ENCODE data around the gene CYTH3.

The CYTH3 gene

DNA sequence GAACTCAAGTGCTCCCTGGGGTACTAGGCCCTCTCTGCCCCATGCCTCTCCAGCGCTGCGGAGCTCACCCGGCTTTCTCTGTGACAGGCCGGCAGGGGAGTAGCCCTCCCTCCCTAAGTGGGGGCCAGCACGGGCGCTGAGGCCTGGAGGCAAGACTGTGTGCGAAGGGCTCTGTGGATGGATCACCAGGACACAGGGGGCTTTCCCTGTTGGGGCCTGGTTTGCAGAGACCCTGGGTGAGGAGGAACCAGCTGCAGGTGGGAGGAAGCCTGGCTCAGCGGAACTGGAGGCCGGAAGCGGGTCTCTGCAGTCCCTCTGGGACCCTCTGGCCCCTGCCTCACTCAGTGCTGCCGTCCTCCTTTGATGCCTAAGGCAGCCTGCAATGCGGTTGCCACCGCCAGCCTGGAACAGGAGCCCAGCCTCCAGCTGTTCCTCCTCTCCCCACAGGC, 106.0 kb downstream of the CYTH3 start:
- peak; percentile 34 for DNase-seq

DNA sequence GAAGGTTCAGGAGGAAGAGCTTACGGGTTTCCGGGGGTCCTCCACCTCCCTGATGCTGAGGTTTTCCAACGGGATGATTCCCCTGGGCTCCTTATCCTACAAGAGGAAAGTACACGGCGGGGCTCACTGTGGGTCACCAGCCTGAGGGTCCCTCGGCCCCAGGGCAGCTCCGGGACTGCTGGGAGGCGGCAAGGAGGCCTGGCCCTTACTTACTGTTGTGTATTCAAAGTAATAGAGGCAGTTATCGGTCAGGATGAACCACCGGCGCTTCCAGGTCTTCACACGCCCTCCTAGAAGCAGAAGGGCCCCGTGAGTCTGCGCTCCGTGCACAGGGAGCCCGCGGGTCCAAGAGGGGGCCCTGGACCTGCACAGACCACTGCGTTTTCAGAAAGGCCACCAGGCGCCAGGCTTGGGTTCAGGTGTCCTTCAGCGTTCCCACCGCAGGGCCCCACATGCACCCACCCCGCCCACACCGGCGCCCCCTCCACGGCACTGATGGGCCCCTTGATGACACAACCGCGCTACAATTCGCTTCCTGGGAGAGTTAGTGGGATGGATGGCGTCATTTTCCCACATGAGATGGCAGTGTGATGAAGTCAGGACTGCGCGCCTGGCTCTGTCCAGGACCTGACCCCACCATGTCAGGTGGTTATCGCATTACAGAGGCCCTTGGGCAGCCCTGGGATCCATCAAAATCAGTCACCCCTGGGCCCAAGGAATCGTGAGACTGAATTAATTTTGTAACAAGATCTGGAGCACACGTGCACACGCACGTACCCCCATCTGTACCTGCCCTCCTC, 106.7 kb downstream of the CYTH3 start:
- Mint-ChIP-seq H3K9me3 (no peaks in the 10 kb centered on the region), H3K4me1 (peaks cover 66% of the 10 kb centered on the region), H3K27me3 (ENCODE audit: low read depth, poor library complexity) (no peaks in the 10 kb centered on the region), H3K4me3 (peak overlapping the region; percentile 38), H3K27ac (peak overlapping the region; percentile 87), H3K36me3 (ENCODE audit: low read depth) (peaks cover 21% of the 10 kb centered on the region)
- TF ChIP-seq, protein P1, sequence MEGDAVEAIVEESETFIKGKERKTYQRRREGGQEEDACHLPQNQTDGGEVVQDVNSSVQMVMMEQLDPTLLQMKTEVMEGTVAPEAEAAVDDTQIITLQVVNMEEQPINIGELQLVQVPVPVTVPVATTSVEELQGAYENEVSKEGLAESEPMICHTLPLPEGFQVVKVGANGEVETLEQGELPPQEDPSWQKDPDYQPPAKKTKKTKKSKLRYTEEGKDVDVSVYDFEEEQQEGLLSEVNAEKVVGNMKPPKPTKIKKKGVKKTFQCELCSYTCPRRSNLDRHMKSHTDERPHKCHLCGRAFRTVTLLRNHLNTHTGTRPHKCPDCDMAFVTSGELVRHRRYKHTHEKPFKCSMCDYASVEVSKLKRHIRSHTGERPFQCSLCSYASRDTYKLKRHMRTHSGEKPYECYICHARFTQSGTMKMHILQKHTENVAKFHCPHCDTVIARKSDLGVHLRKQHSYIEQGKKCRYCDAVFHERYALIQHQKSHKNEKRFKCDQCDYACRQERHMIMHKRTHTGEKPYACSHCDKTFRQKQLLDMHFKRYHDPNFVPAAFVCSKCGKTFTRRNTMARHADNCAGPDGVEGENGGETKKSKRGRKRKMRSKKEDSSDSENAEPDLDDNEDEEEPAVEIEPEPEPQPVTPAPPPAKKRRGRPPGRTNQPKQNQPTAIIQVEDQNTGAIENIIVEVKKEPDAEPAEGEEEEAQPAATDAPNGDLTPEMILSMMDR (IDR thresholded peaks at IDR 0.05) = no peak
- DNase-seq = no peak

More for the DNA sequence above, 106.0 kb downstream of the CYTH3 start:
- Mint-ChIP-seq H3K36me3 (ENCODE audit: low read depth) (peaks cover 17% of the 10 kb centered on the region), H3K4me1 (peaks cover 70% of the 10 kb centered on the region), H3K27ac (peak overlapping the region; percentile 96), H3K27me3 (ENCODE audit: low read depth, poor library complexity) (no peaks in the 10 kb centered on the region), H3K9me3 (no peaks in the 10 kb centered on the region), H3K4me3 (peak overlapping the region; percentile 66)
- TF ChIP-seq, protein P1 (IDR thresholded peaks at IDR 0.05) = no peak

DNA sequence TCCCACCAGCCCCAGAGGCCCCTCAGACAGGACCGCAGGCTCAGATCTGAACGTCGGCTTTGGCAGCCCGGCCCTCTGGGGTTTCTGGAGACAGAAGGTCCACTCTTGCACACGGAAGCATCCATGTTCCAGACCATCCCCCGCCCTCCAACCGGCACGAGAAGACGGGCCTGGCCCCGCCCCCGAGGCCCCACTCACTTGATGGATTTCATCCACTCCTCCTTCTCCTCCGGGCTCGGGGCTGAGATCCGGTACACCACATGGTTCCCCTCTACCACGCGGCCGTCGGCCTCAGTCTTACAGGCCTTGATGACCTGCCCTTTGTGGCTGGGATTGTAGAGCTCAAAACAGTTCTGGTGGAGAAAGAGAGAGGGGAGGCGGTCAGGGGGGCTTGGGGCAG, 107.3 kb downstream of the CYTH3 start:
- Mint-ChIP-seq H3K27ac (peak overlapping the region; percentile 87), H3K4me1 (peaks cover 70% of the 10 kb centered on the region), H3K27me3 (ENCODE audit: low read depth, poor library complexity) (no peaks in the 10 kb centered on the region), H3K4me3 (peak overlapping the region; percentile 38), H3K36me3 (ENCODE audit: low read depth) (peaks cover 27% of the 10 kb centered on the region), H3K9me3 (no peaks in the 10 kb centered on the region)
- TF ChIP-seq, protein P1 (IDR thresholded peaks at IDR 0.05) = no peak
- no peak for DNase-seq

DNA sequence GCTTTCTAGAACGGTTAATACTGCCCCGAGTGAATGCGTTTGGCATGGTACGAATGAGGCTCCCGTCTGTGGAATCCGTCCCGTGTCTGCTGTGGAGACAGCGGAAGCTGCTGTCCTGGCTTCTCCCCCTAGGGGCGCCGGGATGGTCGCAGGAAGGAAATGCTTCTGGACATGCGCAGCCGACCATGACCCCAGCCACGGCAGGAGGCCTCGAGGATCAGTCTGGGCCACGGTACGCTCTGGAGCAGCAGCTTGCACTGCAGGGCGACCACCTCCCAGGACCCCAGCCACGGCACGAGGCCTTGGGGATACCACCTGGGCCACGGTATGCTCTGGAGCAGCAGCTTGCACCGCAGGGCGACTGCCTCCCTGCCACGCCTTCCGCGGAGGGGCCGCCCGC, 107.9 kb downstream of the CYTH3 start:
- peak; percentile 52 for DNase-seq
- H3K4me1 Mint-ChIP-seq = peaks cover 67% of the 10 kb centered on the region
- H3K27ac Mint-ChIP-seq = no peak overlapping the region
- peaks cover 22% of the 10 kb centered on the region for H3K36me3 Mint-ChIP-seq (ENCODE audit: low read depth)
- H3K27me3 Mint-ChIP-seq (ENCODE audit: low read depth, poor library complexity) = no peaks in the 10 kb centered on the region
- TF ChIP-seq, protein P1 (IDR thresholded peaks at IDR 0.05) = peak; percentile 39
- no peak overlapping the region for H3K4me3 Mint-ChIP-seq
- H3K9me3 Mint-ChIP-seq = no peaks in the 10 kb centered on the region

DNA sequence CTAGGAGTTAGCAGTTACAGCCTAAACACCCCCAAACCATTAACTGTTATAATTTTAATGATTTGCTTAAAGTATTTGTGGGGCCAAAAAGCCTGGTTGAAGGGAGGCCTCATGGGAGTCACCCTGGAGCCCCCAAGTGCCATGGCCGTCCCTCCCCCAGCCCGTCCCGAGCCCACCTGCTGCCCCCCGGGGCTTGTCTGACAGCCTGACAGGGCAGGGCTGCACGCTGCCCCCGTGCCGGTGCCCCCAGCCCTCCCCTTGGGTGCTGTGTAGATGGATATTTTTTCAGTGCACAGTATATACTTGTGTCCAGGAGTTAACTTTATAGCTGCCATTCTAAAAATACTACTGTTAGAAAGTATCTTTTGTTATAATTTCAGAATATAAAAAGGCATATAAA, 108.4 kb downstream of the CYTH3 start:
- Mint-ChIP-seq H3K36me3 (ENCODE audit: low read depth) (peaks cover 25% of the 10 kb centered on the region), H3K27ac (no peak overlapping the region), H3K9me3 (no peaks in the 10 kb centered on the region), H3K27me3 (ENCODE audit: low read depth, poor library complexity) (no peaks in the 10 kb centered on the region), H3K4me3 (no peak overlapping the region), H3K4me1 (peaks cover 67% of the 10 kb centered on the region)
- TF ChIP-seq, protein P1 (IDR thresholded peaks at IDR 0.05) = no peak
- DNase-seq = no peak

DNA sequence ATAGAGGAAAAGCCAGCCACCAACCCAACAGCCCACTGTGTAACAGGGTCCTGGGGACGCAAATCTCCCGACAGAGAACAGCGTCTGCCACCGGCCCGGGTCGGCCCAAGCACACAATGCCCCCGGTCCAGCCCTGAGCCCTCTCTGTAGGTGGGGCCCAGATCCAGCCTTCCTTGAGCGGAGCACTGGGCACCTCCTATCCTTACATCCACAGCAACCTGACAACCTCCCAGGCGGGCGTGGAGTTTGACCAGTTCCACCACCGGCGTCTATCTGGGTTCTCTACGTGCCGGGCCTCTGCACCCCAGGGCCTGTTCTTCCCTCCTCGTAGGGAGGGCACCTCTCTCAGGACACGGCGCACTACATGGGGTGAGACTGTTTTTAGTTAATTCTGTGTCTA, 109.0 kb downstream of the CYTH3 start:
- H3K9me3 Mint-ChIP-seq = no peaks in the 10 kb centered on the region

More for the DNA sequence above, 109.0 kb downstream of the CYTH3 start:
- no peak overlapping the region for H3K4me3 Mint-ChIP-seq
- H3K4me1 Mint-ChIP-seq = peaks cover 64% of the 10 kb centered on the region
- H3K27ac Mint-ChIP-seq = peak overlapping the region; percentile 83
- DNase-seq = no peak
- H3K27me3 Mint-ChIP-seq (ENCODE audit: low read depth, poor library complexity) = no peaks in the 10 kb centered on the region
- peaks cover 28% of the 10 kb centered on the region for H3K36me3 Mint-ChIP-seq (ENCODE audit: low read depth)
- TF ChIP-seq, protein P1 (IDR thresholded peaks at IDR 0.05) = no peak

Measured in nephron progenitor cell (in vitro differentiated cells).